HG03460 (cell line): Measurements from ENCODE around the gene LAMB4.

Source experiments
- ATAC-seq: cut with Tn5 transposase; IDR thresholded peaks from one replicate; pipeline ENCODE4 v1.9.1; 2021; ENCODE audit not compliant: unreplicated experiment

Gene LAMB4

DNA sequence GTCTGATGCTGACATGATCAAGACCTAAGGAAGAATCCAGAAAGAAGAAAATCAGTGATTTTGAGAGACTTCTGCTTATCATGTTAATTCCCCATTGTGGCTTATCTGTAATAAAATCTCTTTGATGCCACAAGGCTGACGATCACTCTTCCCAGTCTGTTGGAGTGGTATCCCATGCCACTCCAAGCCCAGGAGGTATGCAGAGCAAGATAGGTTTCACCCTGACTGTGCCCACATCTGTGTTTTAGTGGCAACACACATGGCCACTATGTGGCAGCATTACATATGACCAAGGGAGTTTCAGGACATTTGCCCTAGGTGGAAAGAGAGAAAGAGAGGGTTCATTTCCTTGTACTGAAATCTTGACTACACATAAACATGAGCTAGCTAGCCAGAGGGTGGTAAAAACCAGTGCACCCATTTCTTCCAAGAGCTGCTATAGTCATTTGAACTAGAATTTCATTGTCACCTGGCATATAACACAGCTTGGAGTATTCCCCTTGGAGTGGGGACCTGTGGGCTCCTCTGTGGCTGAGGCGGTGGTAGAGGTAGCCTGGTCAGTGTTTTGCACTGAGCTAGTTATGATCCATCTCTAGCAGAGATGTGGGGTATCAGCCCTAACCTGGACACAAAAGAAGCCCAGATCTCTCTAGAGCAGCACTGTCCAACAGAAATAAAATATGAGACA, 20.8 kb downstream of the LAMB4 start:
- no peak for ATAC-seq

DNA sequence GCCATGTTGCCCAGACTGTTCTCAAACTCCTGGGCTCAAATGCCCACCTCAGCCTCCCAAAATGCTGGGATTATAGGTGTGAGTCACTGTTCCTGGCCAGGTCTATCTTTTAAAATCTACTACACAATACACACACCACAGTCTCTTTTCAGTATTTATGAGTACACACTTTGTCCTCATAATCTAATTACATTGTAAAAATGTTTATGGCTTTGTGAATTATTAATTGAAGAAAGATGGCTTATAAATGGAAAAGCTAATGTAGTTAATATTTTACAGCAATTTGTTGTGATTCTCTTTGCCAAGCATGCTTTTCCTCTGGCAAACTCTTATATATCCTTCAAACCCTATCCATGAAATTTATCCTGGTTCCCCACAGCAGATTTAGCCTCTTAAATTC, 22.0 kb downstream of the LAMB4 start:
- ATAC-seq: no peak

DNA sequence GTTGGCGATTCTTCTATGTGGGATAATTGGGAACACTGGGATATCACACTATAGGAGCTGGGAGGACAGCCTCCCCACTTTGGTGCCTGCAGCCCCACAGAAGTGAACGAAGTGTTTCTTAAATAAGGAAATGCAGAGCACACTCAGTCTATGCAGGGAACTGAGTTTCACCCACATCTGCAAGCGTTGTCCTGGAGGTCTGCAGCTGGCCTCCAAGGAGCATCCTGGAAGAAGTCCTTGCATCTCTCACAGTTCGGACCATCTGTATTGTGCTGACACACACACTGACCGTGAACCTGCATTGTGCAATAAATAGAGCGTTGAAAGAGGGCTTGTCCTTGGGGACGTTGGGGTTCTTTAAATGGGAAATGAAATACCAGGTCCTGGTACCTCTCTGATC, 25.8 kb downstream of the LAMB4 start:
- ATAC-seq: no peak

DNA sequence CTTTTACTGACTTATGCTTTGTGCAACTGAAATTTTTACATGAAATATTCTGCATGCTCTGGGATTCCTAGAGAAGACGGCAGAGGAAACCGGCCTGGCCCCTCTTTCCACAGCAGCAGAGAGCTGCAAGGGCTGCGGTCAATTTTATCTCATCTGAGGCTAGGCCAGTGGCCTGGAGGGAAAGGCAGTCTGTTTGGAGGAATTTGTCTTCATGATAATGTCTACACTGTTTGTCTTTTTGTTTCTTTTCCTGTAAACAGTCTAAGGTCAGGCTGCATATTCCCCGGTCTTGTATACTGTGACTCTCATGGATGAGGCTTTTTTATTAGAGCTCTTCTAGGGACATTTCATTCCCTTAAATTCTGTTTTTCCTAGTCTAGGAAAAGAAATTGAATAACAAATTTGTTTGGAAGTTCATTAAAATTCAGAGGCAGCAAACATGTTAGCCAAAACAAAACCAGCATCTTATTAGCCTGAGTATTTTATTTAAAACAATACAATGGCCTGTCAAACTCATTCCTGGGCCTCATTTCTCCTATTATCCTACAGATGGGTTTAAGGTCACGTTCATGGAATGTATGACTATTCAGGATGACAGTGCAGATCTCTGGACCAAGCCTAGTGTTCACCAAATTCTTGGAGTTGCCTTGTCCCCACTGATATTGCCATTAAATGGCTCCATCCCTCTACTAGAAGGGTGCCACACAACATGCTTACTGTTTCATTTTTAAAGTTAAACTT, 26.4 kb downstream of the LAMB4 start:
- ATAC-seq: no peak

DNA sequence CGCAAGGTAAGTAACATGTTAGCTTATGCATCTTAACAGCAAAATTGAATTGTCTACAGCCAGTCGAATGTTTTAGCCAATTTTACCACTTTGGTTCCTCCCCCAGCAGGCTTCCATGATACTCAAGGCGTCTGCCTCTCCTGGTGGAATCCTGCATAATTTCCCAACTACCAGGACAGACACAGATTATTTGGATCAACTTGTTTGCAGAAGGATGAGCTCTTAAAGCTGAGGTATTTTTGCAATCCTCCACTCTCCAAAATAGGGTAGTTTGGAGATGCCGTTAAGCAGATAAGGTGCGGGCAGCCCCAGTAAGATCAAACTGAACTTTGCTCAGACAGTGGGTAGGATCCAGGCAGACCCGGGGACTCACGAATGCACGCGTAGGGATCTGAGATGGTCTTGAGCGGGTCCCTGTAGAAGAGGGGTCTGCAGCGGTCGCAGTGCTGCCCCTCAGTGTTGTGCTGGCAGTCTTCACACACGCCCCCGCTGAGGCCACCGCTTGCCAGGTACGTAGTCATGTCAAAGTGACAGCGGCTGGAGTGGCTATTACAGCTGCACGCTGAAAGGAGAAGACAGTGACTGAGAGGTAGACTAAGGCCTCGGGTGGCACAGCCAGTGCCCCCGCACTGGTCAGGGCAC, 27.4 kb downstream of the LAMB4 start:
- ATAC-seq: no peak

DNA sequence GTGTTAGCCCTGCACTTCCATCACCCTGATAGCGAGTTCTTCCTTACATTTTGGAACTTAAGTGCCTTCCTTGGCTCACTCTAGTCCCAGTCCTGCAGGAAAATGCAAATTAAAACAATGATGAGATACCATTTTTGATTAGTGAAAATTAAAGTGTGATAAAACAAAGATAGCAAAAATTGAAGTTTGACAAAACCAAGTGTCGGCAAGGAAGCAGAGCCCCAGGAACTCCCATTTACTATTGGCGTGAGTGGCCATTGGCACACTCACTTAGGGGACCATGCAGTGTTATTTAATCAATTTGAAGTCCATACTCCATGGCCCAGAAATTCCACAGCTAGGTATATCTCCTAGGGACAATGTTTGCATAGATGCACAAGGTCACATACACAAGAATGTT, 28.4 kb downstream of the LAMB4 start:
- ATAC-seq: no peak

DNA sequence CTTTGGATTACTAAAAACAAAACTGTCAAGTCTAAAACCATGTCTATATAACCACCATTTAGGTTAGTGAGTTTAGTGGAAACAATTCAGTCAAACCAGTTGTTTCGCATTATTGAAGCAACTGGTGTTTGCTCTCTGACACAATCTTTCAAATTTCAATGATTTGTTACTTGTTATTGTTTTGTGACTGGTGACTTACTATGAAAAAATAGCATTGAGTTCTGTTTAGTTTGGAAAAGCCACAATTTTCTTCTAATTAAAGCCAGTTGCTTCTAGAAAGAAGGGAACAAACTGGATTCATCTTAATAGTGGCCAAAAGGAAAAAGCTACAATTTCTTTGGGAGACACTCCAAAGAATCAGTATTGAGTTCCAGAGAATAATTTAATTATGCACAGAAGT, 30.4 kb downstream of the LAMB4 start:
- no peak for ATAC-seq

DNA sequence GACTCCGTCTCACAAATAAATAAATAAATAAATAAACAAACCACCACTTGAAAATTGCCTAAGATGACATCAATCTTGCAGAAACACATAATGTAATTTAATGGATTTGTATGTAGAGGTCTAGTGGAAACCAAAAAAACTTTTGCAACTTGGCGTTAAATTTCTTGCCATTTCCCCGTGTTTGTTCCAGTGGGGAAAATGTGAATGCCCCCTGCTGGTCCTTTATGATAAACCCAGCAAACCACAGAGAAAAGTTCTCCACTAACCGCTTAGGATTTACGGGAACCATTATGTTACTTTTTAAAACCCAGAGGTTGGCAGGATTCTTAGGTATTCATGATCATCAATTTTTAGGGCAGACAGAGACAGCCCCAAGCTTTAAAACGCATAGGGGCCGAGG, 32.5 kb downstream of the LAMB4 start:
- no peak for ATAC-seq

DNA sequence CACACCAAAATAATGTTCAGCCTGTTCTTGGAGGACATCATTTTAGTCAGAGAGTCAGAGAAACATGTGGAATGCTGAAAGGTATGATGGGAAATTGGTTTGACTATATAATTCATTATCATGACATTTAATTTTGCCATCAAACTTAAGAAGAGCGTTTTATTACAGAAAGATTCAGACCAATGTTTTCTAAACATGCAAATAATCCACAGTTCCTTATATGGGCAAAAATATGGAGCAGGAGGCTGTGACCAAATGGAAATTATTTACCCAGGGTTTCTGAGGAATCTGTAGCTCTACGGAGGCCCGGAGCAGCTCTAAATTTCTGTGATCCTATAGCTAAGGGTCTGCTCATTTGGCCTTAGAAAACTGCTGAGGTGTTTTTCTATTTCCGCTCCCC, 33.2 kb downstream of the LAMB4 start:
- ATAC-seq: no peak

DNA sequence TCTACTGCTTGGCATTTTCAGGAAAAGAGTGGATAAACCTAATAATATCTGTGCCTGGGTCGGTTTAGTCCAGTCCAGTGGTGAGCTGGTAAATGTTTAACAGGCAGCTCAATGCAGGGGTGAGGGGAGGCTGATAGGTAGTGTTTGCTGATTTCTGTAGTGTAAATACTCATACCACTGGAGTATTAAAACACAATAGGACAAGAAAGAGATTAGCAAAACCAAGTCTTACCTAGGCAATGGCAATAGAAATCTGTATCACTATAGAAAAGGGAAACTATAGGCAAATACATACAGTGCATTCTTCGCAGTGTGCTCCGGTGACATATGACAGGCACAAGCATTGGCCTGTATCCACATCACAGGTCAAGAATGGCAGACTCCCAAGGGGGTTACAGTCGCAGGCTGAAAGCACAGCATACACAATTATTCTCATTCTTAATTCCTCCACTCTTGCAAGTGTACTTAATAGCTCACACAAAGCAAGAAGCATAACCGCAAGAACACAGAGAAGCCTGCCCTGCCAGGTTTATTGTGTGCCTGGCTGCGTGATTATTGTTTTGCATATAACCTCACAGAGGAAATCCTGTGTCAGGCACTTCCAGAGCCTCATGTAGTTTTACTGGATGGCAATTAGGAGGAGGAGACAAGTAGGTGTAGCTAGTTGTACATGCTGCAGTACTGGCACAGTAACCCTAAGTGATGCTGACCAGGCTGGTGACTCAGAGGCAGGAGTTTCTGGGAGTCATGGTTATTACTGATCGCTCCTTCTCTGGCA, 35.0 kb downstream of the LAMB4 start:
- no peak for ATAC-seq

DNA sequence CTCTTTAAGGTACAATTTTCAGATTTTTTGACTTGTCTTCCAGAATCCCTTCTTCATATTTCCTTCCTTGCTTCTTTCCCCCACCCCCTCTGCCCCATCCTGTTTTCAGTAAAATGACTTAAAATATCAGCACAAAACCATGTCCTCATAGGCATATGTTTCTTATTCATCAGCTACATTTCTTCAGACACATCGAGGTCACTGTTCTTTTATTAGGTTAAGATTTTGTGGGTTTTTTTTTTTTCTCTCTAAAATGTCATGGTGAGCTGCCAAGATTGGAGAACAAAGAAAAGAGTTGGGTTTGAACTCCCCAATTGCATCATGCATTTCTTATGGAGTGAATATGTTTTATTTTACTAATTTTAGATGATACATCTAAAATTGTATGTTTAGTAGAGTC, 35.8 kb downstream of the LAMB4 start:
- ATAC-seq: no peak

DNA sequence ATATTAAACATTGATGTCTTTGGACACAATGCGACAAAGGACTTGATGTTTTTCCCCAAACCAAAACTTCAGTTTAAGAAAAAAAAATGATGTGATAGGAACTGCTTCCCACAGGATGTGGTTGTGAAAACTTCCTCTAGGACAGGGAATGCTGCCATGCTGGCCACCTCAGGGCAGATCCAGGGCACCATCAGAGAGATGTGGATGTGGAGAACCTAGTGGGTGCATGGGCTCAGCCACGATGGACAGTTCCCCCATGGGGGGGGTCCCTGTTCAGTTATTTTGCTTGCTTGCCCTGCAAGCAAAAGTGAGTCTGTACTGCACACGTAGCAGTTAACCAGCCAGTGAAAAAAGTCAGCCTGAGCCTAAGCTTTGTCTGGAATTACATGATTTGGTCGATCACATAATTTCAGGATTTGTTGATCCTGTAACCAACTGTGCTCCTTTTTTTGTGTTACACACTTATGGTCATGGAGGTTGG, 36.3 kb downstream of the LAMB4 start:
- ATAC-seq: no peak

DNA sequence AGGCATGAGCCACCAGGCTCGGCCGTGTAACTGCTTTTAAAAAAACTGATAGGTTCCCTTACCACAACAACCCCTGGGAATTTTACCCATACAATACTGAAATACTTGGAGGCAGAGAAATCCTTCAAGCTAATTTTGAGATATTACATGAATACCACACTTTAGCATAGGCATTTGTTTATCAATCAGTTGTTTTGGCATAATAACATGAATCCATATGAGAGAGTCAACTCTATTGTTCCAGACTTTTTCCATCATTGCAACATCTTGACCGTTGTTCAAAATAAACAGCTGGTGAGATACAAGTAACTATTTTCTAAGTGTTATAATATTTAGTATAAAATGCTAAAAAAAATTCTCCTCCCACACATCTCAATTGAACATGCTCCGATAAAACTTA, 36.8 kb downstream of the LAMB4 start:
- ATAC-seq: no peak

DNA sequence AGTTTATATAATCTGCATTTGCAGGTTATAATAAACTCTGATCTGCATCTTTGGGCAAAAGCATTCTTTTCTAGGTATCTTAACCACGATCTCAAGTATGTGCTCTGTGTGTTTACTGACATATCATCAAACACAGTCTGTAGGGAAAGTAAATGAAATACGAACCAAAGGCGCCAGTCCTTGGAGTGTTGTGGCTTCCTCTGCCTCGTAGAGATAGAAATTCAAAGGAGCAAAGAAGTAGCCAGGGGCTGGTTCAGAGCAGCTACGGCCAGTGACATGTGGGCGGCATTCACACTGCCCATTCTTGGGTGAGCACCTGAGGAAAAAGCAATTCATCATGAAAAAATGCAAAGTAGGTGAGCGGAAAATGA, 38.7 kb downstream of the LAMB4 start:
- ATAC-seq: no peak

DNA sequence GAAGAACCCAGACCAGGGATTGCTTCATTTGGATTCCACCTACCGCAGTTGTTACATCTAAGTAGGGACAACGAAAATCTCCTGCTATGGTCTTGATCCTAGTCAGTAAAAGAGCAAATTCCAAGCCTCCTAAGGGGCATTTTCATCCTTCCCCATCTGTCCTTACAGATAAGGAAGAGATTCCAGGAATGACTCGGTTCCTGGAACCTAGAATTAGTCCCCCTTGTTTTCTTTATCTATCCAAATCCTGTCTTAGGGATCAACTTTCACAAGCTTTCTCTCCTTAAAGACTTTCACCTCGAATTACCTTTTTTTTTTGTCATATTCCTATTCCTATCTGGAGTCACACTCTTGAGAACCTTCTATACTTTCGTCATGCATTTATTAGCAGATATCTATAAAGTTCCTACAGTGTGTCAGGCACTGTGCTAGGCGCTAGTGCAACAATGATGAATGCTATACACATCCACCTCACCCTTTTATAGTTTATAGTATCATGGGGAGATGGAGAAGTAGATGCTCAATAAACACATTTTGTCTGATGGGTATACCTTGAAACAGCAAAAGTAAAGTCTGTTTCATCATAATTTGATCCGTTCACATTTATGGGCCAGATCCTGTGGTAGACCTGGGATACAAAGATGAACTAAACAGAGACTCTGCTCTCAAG, 39.2 kb downstream of the LAMB4 start:
- ATAC-seq: no peak

DNA sequence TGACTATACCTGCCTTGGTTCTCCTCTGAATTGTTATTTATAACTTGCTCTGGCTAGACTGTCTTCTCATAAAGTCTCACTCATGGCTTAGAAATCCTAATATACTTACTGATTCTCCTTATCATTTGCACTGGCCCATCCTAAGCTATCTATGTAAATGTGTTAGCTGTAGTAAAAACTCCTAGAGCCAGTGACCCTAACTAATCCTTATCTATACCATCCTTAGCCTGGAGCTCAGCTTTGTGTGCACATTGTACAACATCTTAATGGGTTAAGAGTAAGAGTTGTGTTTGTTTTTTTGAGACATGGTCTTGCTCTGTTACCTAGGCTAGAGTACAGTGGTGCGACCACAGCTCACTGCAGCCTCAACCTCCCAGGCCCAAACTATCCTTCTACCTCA, 40.8 kb downstream of the LAMB4 start:
- no peak for ATAC-seq

DNA sequence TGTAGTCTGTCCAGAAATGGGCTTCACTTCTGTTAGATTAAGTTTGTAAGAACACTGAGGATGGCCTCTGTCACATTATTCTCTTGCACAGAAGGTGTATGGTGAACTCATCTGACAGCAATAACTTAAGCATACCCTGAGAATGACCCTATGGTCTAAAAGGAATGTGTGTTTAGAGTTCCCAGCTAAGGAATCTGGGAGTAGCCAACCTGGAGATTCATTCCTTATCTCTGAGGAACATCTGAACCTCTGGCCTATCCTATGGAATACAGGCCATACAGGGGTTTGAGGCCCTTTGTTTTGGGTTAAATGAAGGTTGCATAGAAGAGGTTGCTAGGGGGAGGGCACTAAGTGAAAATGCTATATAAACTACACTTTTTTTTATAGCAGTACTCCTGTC, 41.4 kb downstream of the LAMB4 start:
- no peak for ATAC-seq

DNA sequence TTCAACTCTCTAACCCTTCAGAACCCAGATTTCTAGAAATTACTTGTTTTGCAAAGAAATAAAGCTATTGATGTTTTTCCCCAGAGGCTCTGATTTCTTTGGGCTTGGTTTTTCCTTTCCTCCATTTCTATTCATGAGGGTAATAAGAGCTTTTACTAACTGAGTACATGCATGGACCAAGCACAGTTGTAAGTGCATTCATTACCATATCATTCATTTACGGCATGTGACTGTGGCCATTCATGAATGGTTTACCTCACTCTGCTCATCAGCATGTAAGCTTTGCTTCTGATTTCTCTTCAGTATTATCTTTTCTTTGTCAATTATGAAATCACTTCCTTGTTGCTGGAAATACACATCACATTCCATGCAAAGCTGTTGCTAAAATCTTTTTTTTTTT, 42.4 kb downstream of the LAMB4 start:
- ATAC-seq: no peak

DNA sequence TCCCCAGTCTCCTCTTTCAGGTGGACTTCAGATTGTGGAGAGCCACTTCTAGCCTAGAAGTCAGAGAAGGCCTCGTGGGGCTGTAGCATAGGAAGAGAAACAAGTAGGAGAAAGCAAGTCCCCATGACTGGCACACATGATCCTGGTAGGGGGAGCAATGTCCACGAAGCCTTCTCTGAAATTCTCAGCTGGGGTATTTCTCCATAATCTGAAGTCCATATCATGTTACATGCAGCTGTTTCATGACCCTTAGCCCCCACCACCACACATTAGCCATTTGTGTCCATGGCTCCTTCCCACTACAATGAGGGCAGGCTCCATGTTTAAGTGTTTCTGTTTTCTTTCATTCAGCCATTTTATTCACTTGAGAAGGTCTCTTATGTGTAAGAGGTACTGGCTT, 43.2 kb downstream of the LAMB4 start:
- ATAC-seq: no peak

DNA sequence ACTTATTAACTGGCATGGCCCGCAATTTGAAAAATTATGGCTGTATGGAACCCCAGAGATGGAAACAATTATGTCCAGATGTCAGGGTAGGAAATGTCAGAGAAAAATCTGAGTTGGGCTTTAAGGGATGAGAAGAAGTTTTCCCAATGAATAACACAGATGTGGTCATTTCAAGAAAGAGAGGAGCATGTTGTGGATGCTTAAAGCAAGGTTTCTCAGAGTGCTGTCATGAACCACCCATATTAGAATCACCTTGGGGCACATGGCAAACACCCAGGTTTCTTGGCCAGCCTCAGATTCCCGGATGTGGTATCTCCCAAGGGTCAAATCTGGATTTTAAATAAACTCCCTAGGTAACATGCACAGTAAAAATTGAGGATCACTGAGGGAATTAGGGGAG, 43.6 kb downstream of the LAMB4 start:
- no peak for ATAC-seq

DNA sequence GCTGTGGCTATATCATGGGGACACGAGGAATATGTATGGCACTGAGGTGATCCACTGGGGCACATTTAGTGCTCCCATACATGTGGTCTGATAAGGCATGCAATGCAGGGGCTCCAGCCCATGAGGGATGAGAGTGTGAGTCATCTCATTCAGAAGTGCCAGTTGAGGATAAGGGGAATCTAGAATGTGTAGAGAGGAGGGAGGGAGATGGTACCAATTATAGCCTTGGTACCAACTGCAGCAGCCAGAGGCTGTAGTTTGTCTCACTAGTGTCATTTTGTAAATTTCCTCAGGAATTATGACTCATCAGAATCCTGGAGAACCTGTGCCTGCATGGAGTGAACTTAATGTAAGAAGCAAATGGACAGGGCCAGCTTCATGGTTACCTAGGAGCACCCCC, 46.2 kb downstream of the LAMB4 start:
- no peak for ATAC-seq
